HT-29 (cell line): ENCODE data around the gene DAP. TPM values are rescaled to one million over a fixed set of nuclear protein-coding genes. Genes with fewer than 3 reads are reported as not detected.
"Not testable (repeated sequence)": the region's sequence is repeated elsewhere in the genome, so short reads cannot be mapped to it uniquely, and the experiment has no call there.

Source experiments
- DNase-seq: peaks from one replicate; pipeline ENCODE4 v3.0.0-alpha.2; 2015; ENCODE audit warnings: low spot score
- total RNA-seq: library from RNA; depleted of rRNA; stranded (reverse); fragments of >200 nt; shearing (Covaris generic); gene quantifications from 2 replicates; pipeline ENCODE4 v1.2.3, GENCODE V29; 2014

DAP gene
- total RNA-seq, 1 experiment from 2014 or later, result 54.2 TPM

DNA sequence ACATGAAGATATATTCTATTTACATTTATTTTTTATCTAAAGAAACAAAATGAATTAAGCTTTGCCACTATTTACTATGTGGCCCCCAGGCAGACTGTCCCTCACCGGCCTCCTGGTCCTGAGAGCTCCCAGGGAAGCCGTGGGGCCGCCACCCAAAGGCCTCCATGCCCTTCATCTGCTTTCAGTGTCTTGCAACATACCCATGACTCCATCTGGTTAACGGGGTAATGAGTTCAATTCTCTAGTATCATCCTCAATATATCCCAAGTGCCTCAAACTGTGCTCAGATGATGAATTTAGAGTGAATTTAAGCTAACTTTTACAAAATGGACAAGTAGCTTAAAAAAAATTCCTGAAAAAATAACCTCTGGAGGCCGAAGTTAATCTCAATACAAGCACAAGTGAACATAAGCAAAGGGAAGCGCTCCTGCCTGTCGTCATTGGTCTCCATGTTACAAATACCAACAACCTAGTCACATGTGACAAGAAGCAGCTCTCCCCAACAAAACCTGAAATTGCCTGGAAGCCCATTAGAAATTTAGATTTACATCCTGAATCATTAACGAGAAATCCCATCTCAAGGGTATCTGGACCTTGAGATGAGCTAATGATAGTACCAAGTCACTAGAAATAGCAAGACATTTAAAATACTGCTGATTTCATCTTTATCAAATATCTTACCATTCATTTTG, 26.1 kb downstream of the DAP start:
- DNase-seq, result no peak

- DNase-seq, result no peak
Observed at GRCh38 chr5:10734037-10734709, 26.9 kb downstream of the DAP start.

- no peak for DNase-seq
Observed at GRCh38 chr5:10733426-10733825, 27.6 kb downstream of the DAP start.

- no peak for DNase-seq
Observed at GRCh38 chr5:10731913-10732312, 29.1 kb downstream of the DAP start.

- DNase-seq, result no peak
Observed at GRCh38 chr5:10730043-10730351, 31.0 kb downstream of the DAP start.

DNA sequence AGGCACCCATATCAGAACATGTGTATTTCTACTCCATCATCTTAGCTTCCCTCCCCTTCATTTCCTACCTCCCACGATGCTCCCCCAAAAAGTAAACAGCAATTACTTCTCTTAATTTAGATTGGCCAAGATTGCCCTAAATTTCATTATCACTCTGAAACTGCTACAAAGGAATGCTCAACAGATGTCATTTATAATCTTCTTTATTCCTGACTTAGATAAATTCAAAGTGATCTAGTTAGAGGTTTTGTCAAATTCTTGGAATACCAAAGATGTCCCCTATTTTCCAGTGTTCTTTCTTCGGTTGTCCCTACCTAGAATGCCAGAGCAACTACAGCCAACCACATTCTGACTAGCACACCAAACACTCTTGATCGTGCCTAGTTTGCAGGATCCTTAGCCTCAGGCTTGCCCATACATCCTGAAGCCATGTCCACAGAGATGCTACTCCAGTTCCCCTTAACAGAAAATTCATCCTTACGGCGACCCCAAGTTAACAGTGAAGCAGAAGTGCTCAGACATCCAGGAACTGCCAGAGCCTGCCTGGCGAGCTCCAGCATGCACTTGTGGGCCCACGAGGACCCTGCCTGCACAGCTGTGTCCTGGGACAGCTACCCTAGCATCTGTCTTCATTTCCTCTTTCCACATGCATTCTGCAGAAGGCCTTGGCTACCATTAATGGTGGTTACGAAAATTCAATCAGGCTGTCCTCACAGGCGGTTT, 31.6 kb downstream of the DAP start:
- DNase-seq, result no peak

GRCh38 chr5:10728679-10729078, 32.4 kb downstream of the DAP start:
- DNase-seq, result no peak

GRCh38 chr5:10727861-10728260, 33.2 kb downstream of the DAP start:
- DNase-seq, result no peak

DNA sequence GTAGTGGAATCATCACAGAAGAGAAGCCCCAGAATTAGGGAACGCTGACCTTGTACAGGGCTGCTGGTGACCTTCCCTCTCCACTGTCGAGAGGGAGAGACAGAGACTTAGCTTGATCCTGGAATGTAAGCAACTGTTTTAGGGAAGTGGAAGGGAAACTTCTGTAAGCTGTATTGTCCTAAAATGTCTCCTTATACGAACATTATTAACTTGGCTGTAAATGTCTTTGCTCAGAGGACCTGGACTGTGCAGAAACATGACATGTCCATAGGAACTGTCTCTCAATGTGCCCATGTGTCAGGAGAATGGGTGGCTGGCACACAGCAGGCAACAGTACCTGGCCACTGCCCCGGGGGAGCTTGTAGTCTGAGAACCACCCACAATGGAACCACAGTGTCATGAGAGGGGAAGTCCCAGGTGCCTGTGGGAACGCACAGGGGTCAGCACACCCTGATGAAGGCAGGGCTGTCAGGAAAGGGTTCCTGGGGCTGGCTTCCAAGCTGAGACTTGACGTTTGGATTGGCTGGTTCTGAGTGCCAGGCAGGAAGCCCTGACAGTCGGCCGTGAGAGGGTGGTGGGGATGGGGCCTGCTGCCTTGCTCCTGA, 34.0 kb downstream of the DAP start:
- no peak for DNase-seq

GRCh38 chr5:10726179-10726912, 34.7 kb downstream of the DAP start:
- no peak for DNase-seq

- DNase-seq, result peak; percentile 75
Observed at GRCh38 chr5:10725636-10726035, 35.4 kb downstream of the DAP start.

DNA sequence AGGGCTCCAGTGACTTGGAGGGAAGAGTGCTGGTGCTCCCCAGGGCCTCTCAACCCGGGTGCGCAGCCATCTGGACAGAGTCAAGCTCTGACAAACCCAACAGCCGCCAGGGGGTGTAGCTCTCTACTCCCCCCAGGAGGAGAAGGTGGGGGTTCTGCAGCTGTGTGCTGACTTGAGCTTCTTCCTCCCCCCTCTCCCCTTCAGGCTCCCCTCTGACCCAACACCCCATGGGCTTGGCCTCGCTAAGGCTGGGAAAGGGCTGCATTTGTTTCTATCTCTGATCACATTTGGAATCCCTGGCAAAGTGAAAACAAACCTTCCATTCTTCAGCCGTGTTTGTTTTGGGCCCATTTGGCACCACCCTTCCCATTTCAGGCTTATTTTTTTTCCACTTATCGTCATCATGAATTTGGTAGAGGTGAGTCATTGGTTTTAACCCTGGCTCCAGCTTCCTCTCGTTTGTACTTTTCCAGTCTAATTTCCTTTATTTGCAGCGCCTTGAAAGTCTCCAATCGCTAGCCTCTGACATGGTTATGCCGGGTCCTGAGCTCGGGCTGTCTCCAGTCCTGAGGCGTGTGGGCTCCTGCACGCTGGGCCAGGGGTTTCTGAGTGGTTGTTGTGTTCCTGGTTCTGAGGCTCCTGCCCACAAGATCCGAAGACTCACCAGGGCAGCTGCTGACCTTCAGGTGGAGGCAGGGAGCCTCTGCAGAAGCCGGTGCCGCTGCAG, 36.1 kb downstream of the DAP start:
- DNase-seq, result peak; percentile 97

DNA sequence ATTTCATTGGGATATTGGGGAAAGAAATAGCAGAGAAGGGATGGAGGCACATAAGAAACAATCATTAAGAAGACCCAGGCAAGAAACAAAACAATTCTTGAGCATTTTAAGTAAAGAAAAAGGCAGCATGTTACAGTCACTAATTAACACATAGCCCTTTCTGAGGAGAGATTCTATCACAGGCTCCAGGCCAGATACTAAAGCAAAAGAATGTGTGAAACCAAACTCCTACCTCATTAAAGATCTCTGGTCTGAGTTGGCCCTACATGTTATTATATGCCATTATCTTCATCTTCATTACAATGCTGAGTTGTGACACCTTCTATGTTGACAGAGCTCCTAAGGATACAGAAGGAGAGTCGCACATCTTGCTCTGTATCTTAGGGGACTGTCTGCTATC, 37.5 kb downstream of the DAP start:
- no peak for DNase-seq

DNA sequence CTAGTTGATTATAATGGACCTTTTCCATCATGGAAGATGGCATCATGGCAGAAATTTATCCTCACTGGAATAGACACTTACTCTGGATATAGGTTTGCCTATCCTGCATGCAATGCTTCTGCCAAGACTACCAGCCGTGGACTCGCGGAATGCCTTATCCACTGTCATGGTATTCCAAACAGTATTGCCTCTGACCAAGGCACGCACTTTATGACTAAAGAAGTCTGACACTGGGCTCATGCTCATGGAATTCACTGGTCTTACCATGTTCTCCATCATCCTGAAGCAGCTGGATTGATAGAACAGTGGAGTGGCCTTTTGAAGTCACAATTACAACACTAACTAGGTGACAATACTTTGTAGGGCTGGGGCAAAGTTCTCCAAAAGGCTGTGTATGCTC, 40.3 kb downstream of the DAP start:
- DNase-seq, result not testable (repeated sequence)

DNA sequence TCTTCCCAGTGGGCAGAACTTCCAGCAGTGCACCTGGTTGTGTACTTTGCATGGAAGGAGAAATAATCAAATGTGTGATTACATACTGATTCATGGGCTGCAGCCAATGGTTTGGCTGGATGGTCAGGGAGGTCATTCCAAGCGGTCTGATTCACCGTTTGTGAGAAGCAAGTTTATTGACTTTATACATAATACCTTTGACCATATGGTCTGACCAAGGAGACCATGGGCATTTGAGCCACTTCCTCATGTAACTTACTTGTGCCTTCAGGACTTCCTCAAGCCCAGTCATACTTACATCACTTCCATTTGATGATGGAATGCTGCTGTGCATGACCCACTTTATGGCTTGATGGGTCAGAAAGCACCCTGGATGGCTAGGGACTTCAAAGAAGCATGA, 41.1 kb downstream of the DAP start:
- DNase-seq, result peak; percentile 74

DNA sequence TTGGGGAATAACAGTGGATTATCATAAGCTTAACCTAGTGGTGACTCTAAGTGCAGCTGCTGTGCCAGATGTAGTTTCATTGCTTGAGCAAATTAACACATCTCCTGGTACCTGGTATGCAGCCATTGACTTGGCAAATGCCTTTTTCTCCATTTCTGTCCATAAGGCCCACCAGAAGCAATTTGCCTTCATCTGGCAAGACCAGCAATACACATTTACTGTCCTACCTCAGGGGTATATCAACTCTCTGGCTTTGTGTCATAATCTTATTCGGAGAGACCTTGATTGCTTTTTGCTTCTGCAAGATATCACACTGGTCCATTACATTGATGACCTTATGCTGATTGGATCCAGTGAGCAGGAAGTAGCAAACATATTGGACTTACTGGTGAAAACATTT, 42.4 kb downstream of the DAP start:
- DNase-seq, result not testable (repeated sequence)

GRCh38 chr5:10716825-10717224, 44.2 kb downstream of the DAP start:
- not testable (repeated sequence) for DNase-seq

DNA sequence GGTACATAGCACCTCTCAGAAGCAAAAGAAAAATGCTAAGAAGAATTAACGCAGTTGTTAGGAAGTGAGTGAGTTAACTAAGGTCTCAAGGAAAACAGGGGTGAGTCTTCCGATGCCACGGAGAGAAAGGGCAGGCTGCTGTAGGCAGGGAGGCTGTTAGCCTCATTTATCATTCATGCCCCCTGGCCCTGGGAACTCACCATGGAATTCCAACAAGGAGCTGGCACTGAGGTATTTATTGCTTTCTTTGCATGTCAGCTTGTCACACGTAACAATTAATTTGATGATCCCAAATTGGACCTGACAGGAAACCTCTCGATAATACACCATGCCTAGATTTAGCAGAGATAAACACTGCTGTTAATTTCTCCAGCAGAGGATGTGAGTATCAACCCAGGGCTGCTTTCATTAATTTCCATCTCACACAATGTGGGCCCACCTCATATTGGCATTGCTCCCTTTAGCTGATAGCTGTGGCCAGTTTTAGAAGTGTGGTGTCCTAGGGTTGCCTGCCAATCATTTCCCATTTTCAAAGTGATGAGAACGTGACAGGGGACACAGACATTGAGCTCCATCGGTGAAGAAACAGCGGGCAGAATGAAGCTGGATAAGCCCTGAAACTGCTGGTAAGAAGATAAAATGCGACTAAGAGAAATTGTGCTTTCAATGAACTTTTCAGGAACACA, 45.3 kb downstream of the DAP start:
- no peak for DNase-seq

DNA sequence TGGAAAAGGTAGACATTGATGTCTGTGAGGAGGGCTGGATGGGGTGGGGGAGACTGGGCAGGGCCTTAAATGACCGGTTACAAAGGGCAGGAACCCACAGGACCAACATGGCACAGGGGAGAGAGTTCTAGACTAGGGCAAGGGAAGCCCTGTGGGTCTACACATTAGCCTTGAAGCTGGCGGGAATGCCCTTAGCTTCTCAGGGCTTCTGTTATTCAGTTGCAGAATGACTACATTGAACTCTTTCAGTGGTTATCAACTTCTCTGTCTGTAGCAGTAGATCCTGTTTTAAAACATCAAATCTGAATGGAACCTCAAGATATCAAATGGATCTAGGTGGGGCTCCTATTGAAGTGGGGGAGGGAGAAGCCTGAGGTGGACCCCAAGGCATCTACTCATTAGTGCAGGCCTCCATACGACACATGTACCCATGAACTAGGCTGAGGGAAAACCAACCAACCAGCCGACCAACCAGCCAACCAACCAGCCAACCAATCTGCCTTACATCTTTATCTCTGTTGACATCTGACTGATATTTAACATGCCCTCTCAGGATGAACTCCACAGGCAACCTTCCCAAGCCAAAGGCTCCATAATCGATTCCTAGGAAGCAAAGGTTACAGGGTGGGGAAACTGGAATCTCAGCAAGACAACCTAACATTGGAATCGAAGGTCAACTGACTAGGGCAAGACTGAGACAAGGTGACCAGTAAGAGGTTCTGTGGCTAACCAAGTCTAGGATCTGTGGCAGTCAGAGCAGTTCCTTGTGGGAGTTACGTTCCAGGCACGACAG, 48.3 kb downstream of the DAP start:
- peak; percentile 38 for DNase-seq

DNA sequence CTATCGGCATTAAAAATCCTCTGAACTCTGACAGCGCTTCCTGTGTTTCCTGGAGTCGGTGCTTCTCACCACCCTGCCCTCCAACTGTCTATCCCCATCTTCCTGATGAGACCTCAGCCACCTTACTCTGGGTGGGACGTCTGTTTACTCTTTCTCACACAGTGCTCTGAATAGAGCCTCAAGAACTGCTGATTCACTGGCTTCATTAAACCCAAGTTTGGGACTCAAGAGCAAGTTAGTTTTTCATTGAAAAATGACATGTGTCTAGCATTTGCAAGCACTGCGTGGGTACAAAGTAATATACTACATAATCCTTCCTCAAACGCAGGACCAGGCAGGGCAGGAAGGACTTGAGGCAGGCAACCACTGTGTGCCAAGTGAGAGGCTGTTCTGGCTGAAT, 49.5 kb downstream of the DAP start:
- no peak for DNase-seq
